Measurements from ENCODE around the gene ZFHX3. TPM values are rescaled to one million over a fixed set of nuclear protein-coding genes. Genes with fewer than 3 reads are reported as not detected.

The ZFHX3 gene
- total and polyA plus RNA-seq, 2 experiments from 2014 or later = 6.7 to 12.2 TPM

DNA sequence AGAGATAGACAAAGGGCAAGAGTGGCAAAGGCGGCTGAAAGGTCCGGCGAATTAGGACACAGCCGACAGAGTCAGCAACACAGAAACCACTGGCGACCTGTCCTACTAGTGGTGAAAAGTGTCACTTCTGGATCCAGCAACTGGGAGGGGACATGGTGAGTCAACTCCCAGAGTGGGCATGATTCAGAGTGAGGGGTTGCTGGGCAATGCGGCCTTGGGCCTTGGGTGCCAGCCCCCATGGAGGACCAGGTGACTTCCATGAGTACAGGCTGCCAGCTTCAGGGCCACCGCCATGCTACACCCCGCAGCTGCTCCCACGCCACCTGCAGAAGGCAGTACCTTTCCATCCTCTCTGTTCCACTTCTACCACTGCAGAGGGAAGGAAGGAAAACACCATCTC, 110.6 kb downstream of the ZFHX3 start:
- peaks cover 4% of the 10 kb centered on the region for H3K4me1 ChIP-seq (ENCODE audit: low read depth)
- no peaks in the 10 kb centered on the region for H3K9me3 ChIP-seq (ENCODE audit: low read depth)
- no peak overlapping the region for H3K27ac ChIP-seq
- H3K4me3 ChIP-seq = no peak overlapping the region
- DNase-seq (ENCODE audit: low read depth in 1 of 2, low spot score in 1 of 2) = no peak
- TF ChIP-seq, protein P1, sequence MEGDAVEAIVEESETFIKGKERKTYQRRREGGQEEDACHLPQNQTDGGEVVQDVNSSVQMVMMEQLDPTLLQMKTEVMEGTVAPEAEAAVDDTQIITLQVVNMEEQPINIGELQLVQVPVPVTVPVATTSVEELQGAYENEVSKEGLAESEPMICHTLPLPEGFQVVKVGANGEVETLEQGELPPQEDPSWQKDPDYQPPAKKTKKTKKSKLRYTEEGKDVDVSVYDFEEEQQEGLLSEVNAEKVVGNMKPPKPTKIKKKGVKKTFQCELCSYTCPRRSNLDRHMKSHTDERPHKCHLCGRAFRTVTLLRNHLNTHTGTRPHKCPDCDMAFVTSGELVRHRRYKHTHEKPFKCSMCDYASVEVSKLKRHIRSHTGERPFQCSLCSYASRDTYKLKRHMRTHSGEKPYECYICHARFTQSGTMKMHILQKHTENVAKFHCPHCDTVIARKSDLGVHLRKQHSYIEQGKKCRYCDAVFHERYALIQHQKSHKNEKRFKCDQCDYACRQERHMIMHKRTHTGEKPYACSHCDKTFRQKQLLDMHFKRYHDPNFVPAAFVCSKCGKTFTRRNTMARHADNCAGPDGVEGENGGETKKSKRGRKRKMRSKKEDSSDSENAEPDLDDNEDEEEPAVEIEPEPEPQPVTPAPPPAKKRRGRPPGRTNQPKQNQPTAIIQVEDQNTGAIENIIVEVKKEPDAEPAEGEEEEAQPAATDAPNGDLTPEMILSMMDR (IDR thresholded peaks at IDR 0.05; ENCODE audit: low read depth, low read length) = no peak
- H3K27me3 ChIP-seq = no peaks in the 10 kb centered on the region
- H3K36me3 ChIP-seq = no peaks in the 10 kb centered on the region

DNA sequence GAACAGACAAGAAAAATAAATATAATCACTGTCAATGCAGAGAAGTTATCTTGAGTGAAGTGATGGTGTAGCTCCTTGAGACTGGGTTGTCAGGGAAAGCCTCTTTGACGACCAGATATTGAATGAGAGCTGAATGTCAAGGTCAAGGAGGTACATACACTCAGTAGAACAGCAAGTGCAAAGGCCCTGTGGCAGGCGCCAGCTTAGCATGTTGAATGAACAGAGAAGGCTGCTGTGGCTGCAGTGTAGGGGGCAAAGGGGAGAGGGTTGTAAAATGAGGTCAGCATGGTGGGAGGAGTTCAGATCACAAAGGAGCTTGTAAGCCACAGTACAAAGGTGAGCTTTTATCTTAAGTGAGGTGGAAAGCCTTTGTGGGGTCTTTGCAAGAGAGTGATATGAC, 111.5 kb downstream of the ZFHX3 start:
- peaks cover 4% of the 10 kb centered on the region for H3K4me1 ChIP-seq (ENCODE audit: low read depth)
- TF ChIP-seq, protein P1 (IDR thresholded peaks at IDR 0.05; ENCODE audit: low read depth, low read length) = no peak
- H3K4me3 ChIP-seq = no peak overlapping the region
- no peaks in the 10 kb centered on the region for H3K9me3 ChIP-seq (ENCODE audit: low read depth)
- no peak overlapping the region for H3K27ac ChIP-seq
- H3K27me3 ChIP-seq = no peaks in the 10 kb centered on the region
- no peaks in the 10 kb centered on the region for H3K36me3 ChIP-seq
- no peak for DNase-seq (ENCODE audit: low read depth in 1 of 2, low spot score in 1 of 2)

DNA sequence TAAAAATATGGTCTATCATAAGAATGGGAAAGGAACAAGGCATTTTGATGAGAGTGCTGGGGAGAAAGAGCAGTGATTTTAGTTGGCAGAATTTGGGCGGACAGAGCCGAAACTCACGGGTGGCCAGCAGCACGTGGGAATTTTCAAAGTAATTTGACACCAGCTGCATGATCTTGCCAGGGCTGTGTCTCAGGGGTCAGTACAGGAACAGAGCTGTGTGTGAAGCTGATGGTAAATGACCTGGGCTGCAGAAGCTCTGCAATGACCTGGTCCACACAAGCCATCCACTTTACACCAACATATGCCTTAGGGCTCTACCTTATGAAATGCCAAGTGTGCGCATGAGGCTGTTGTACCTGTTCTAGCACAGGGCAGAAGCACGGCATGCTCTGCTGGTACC, 112.0 kb downstream of the ZFHX3 start:
- H3K36me3 ChIP-seq = no peaks in the 10 kb centered on the region
- no peaks in the 10 kb centered on the region for H3K27me3 ChIP-seq
- peaks cover 4% of the 10 kb centered on the region for H3K4me1 ChIP-seq (ENCODE audit: low read depth)
- no peak overlapping the region for H3K4me3 ChIP-seq
- H3K27ac ChIP-seq = no peak overlapping the region
- TF ChIP-seq, protein P1 (IDR thresholded peaks at IDR 0.05; ENCODE audit: low read depth, low read length) = no peak
- H3K9me3 ChIP-seq (ENCODE audit: low read depth) = no peaks in the 10 kb centered on the region
- DNase-seq (ENCODE audit: low read depth in 1 of 2, low spot score in 1 of 2) = peak in 1 of 2 donors; percentile 61

DNA sequence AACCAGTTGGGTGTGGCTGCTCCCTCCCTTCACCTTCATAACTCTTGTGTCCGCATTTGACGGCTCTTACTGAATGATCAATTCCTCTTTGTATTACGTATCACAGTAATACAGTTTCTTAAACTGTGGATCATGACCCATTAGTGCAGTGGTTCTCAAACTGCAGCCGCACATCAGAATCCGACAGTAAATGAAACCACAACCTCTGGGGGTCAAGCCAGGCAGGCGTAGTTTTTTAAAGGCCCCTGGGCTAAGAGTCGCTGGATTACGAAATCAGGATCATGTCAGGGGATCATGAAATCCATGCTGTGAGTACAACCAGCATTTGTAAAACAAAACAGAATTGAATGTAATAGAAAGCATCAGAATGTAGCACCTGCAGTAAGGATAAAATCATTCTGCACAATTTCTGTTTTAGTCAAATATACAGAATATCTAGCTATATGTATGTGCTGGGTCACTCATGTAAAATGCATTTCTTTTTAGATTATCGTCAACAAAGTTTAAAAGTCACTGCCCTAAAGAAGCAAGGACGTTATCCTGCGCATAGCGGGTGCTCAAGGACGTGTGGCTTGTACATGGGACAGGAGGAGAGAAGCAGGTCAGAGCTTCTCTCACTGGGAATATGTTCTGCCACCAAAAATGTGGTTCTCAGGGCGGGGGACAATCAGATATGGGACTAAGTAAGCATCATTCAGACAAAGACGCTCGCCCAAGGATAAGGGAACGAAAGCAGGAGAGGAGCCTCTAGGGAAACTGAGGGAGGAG, 113.1 kb downstream of the ZFHX3 start:
- no peaks in the 10 kb centered on the region for H3K27me3 ChIP-seq
- H3K27ac ChIP-seq = no peak overlapping the region
- DNase-seq (ENCODE audit: low read depth in 1 of 2, low spot score in 1 of 2) = peak in 1 of 2 donors; percentile 84
- no peaks in the 10 kb centered on the region for H3K36me3 ChIP-seq
- H3K4me1 ChIP-seq (ENCODE audit: low read depth) = peaks cover 4% of the 10 kb centered on the region
- TF ChIP-seq, protein P1 (IDR thresholded peaks at IDR 0.05; ENCODE audit: low read depth, low read length) = no peak
- no peak overlapping the region for H3K4me3 ChIP-seq
- no peaks in the 10 kb centered on the region for H3K9me3 ChIP-seq (ENCODE audit: low read depth)

DNA sequence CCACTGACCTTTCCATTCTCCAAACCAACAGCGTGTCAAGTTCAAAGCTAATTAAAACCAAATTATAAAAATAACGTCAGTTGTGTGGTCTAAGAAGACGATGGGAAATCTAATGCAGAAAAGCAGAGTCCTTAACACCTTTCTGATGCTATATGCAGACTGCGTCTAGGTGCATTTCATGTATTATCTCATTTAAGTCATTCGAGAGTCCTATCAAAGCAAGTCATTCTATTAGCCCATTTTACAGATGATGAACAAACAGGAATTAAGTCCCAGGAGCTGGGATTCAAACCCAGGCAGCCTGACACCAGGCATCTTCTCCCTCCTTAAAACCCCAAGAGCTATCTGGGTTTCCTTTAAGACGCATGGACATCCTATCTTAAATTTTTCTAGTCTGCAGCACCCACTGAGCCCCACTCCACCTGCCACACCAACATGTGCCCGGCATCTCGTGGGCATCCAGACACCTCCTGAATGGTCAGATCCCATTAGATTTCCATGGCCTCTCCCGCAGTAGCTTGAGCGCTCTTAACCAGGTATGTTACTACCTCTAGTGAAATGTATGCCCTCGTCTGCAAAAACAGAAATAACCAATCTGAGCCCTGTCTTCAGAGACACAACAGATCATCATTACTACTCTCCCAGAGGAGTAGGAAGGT, 115.1 kb downstream of the ZFHX3 start:
- Histone ChIP-seq H3K4me3 (no peak overlapping the region), H3K27ac (no peak overlapping the region), H3K36me3 (no peaks in the 10 kb centered on the region), H3K4me1 (ENCODE audit: low read depth) (peaks cover 4% of the 10 kb centered on the region), H3K27me3 (no peaks in the 10 kb centered on the region), H3K9me3 (ENCODE audit: low read depth) (no peaks in the 10 kb centered on the region)
- TF ChIP-seq, protein P1 (IDR thresholded peaks at IDR 0.05; ENCODE audit: low read depth, low read length) = no peak
- DNase-seq (ENCODE audit: low read depth in 1 of 2, low spot score in 1 of 2) = no peak

Measured in cardiac muscle cell (in vitro differentiated cells and primary cell).